Trophoblast cell (in vitro differentiated cells and primary cell): ENCODE data around the gene MBNL3.
A peak's percentile ranks its signal among the peaks of the same experiment; 100 is the strongest.

Experiments used
- DNase-seq, 2 donors: peaks; one replicate each; pipeline ENCODE4 v3.0.0-alpha.2; 2016
- H2AFZ ChIP-seq: 2 replicates; pipeline ENCODE4 v1.6.1; 2013; ENCODE audit warnings: low read length, moderate library complexity, mild to moderate bottlenecking; ENCODE audit not compliant: insufficient read depth, poor library complexity
- H2AK5ac ChIP-seq: 2 replicates; pipeline ENCODE4 v1.6.1; 2013; ENCODE audit warnings: mild to moderate bottlenecking, low read length
- H2BK120ac ChIP-seq: 2 replicates; pipeline ENCODE4 v1.6.1; 2013; ENCODE audit warnings: low read length, mild to moderate bottlenecking, moderate library complexity; ENCODE audit not compliant: insufficient read depth, poor library complexity
- H2BK12ac ChIP-seq: 2 replicates; pipeline ENCODE4 v1.6.1; 2013; ENCODE audit warnings: mild to moderate bottlenecking, low read length, moderate library complexity
- H2BK5ac ChIP-seq: 2 replicates; pipeline ENCODE4 v1.6.1; 2013; ENCODE audit warnings: low read length, low read depth, moderate library complexity, mild to moderate bottlenecking; ENCODE audit not compliant: poor library complexity
- H3K14ac ChIP-seq: 2 replicates; pipeline ENCODE4 v1.6.1; 2013; ENCODE audit warnings: mild to moderate bottlenecking, low read length
- H3K18ac ChIP-seq: 2 replicates; pipeline ENCODE4 v1.6.1; 2013; ENCODE audit warnings: mild to moderate bottlenecking, low read length
- H3K23ac ChIP-seq: 2 replicates; pipeline ENCODE4 v1.6.1; 2013; ENCODE audit warnings: low read length
- H3K27ac ChIP-seq: 2 replicates; pipeline ENCODE4 v1.5.1; 2013; ENCODE audit warnings: low read depth, mild to moderate bottlenecking, inconsistent platforms, low read length, moderate library complexity
- H3K27me3 ChIP-seq: 2 replicates; pipeline ENCODE4 v1.6.1; 2013; ENCODE audit warnings: inconsistent platforms, mild to moderate bottlenecking, low read length, moderate library complexity; ENCODE audit not compliant: insufficient read depth
- H3K36me3 ChIP-seq, 2 experiments: 1 replicate in 1 of 2; 2 replicates in 1 of 2; pipeline ENCODE4 v1.6.1; 2013; ENCODE audit warnings: low read length in 2 of 2, mild to moderate bottlenecking in 2 of 2, moderate library complexity in 1 of 2; ENCODE audit not compliant: insufficient read depth in 2 of 2, control insufficient read depth in 1 of 2
- H3K4ac ChIP-seq: 2 replicates; pipeline ENCODE4 v1.6.1; 2013; ENCODE audit warnings: low read depth, mild to moderate bottlenecking, low read length, moderate library complexity
- H3K4me1 ChIP-seq, 2 experiments: 1 replicate in 1 of 2; 2 replicates in 1 of 2; pipeline ENCODE4 v1.6.1; 2013; ENCODE audit warnings: low read length in 2 of 2, mild to moderate bottlenecking in 2 of 2, moderate library complexity in 1 of 2; ENCODE audit not compliant: insufficient read depth in 2 of 2, control insufficient read depth in 1 of 2
- H3K4me2 ChIP-seq: 2 replicates; pipeline ENCODE4 v1.6.1; 2013; ENCODE audit warnings: inconsistent platforms, mild to moderate bottlenecking, low read length, moderate library complexity
- H3K4me3 ChIP-seq: 2 replicates; pipeline ENCODE4 v1.5.1; 2013; ENCODE audit warnings: mild to moderate bottlenecking, low read depth, low read length, inconsistent platforms
- H3K79me1 ChIP-seq: one replicate; pipeline ENCODE4 v1.6.1; 2013; ENCODE audit warnings: low read length
- H3K79me2 ChIP-seq: 2 replicates; pipeline ENCODE4 v1.6.1; 2013; ENCODE audit warnings: low read length, mild to moderate bottlenecking; ENCODE audit not compliant: control insufficient read depth, insufficient read depth, poor library complexity
- H3K9ac ChIP-seq: 2 replicates; pipeline ENCODE4 v1.6.1; 2013; ENCODE audit warnings: mild to moderate bottlenecking, low read length
- H3K9me3 ChIP-seq: 2 replicates; pipeline ENCODE4 v1.6.1; 2013; ENCODE audit warnings: low read depth, mild to moderate bottlenecking, control low read depth, inconsistent platforms, low read length; ENCODE audit not compliant: insufficient read depth
- H4K12ac ChIP-seq: 2 replicates; pipeline ENCODE4 v1.6.1; 2013; ENCODE audit warnings: low read depth, mild to moderate bottlenecking, low read length, moderate library complexity
- H4K8ac ChIP-seq: 2 replicates; pipeline ENCODE4 v1.6.1; 2013; ENCODE audit warnings: low read depth, mild to moderate bottlenecking, low read length, moderate library complexity
- H4K91ac ChIP-seq: one replicate; pipeline ENCODE4 v1.6.1; 2013; ENCODE audit warnings: low read depth, mild to moderate bottlenecking, low read length, moderate library complexity
- WGBS: extraction: QIAGEN DNeasy Blood & Tissue Kit; methylation state at CpG from one replicate; pipeline ENCODE4 v1.1.7; 2013; ENCODE audit warnings: missing lambda C conversion rate; ENCODE audit not compliant: insufficient read length, insufficient coverage; ENCODE audit errors: extremely low coverage; 5-methylcytosine and 5-hydroxymethylcytosine counted together

Gene MBNL3

DNA sequence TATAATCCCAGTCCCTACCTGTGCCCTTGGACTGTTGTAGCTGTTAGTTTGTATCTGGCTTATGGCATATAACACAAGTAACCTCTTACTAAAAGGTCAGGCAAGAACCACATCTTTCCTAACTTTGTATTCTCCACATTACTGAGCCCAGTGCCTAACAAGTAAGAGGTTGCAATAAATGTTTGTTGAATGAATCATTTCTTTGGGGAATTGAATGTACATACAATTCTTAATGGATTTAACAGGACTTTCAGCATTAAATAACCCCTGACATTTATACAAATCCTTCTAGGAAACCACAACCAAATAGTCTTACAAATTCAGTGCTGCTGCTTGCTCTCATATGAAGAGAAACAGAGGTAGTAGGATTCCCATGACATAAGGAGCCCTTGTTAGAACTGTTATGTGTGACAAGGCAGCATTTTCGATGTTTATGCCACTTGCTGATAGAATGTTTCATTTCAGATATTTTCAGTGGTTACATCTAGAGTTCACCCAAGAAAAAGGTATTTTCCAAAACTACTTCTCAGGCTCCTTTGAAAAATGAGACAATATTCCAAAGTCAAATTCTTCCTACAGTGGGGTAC lies 62.0 kb downstream of the MBNL3 start:
- no peaks in the 10 kb centered on the region for H3K36me3 ChIP-seq

DNA sequence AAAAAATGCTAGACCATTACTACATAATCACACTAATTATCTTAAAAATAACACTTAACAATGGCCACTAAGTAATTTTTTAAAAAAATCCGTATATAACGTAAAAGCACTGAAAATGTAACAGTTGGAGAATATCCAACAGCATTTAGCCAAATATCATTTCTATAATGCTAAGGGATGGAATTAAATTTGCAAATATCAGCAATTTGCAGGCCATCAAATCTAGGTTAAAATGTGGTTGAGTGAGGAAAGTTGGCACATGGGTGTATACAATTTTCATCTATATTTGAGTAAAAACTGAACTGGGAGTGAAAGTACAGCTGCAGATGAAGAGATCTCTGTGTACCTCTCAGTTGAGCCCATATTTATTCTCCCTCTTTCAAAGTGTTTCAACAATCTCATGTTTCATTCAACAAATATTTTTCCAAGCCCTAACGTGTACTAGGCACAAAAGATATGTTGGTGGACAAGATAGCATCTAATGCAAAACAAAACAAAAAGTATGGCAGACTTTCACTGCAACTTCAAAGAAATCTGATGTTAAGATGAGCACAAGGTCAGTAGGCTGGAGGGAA lies 63.0 kb downstream of the MBNL3 start:
- Histone ChIP-seq H3K27ac (no peak overlapping the region), H2BK12ac (no peak overlapping the region), H3K27me3 (no peaks in the 10 kb centered on the region), H2AFZ (no peak overlapping the region), H2BK5ac (no peak overlapping the region), H4K91ac (no peak overlapping the region), H3K4ac (no peak overlapping the region), H3K9ac (no peak overlapping the region), H2BK120ac (no peak overlapping the region), H4K12ac (no peak overlapping the region), H3K23ac (no peak overlapping the region), H3K36me3 (no peaks in the 10 kb centered on the region), H4K8ac (no peak overlapping the region), H3K18ac (no peak overlapping the region), H3K14ac (no peak overlapping the region), H3K4me3 (no peak overlapping the region), H3K79me1 (no peaks in the 10 kb centered on the region), H3K9me3 (no peaks in the 10 kb centered on the region), H3K79me2 (no peaks in the 10 kb centered on the region), H2AK5ac (no peak overlapping the region), H3K4me1 (no peaks in the 10 kb centered on the region), H3K4me2 (no peak overlapping the region)
- DNase-seq = peak in 1 of 2 donors; percentile 69
- no CpG with 5 or more reads among the region's 3 CpGs for WGBS

More for the DNA sequence above, 62.0 kb downstream of the MBNL3 start:
- Histone ChIP-seq H3K18ac (no peak overlapping the region), H3K9ac (no peak overlapping the region), H3K4me3 (no peak overlapping the region), H3K23ac (no peak overlapping the region), H2BK5ac (no peak overlapping the region), H3K79me2 (no peaks in the 10 kb centered on the region), H3K79me1 (no peaks in the 10 kb centered on the region), H2BK12ac (no peak overlapping the region), H2AFZ (no peak overlapping the region), H3K14ac (no peak overlapping the region), H2AK5ac (no peak overlapping the region), H3K27ac (no peak overlapping the region), H3K4ac (no peak overlapping the region), H4K12ac (no peak overlapping the region), H3K4me1 (no peaks in the 10 kb centered on the region), H3K27me3 (no peaks in the 10 kb centered on the region), H3K4me2 (no peak overlapping the region), H3K9me3 (no peaks in the 10 kb centered on the region), H2BK120ac (no peak overlapping the region), H4K91ac (no peak overlapping the region), H4K8ac (no peak overlapping the region)
- peak in 1 of 2 donors; percentile 56 for DNase-seq
- WGBS = no CpG with 5 or more reads among the region's 1 CpG

DNA sequence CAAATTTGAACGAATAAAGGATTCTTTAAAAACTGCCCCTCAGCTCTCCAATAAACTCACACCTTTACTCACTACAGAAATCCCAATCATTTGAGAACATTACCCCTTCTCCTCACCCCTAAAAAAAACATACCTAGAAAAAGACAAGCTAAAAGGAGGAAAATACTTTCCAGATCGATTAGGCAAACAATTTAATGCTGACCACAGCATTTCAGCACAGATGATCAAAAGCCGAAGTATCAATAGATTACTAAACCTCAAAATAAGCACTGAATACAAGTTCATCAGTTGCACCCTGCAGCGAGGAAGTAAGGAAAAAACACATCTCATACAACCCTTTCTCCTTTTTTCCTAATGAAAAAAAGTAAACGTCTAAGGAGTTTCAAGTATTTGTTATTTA lies 65.5 kb downstream of the MBNL3 start:
- Histone ChIP-seq H3K4me2 (no peak overlapping the region), H3K18ac (no peak overlapping the region), H3K79me2 (no peaks in the 10 kb centered on the region), H3K9me3 (no peaks in the 10 kb centered on the region), H2BK5ac (no peak overlapping the region), H3K4me3 (no peak overlapping the region), H3K14ac (no peak overlapping the region), H2BK120ac (no peak overlapping the region), H3K4me1 (no peaks in the 10 kb centered on the region), H4K91ac (no peak overlapping the region), H2AK5ac (no peak overlapping the region), H3K23ac (no peak overlapping the region), H4K8ac (no peak overlapping the region), H2AFZ (no peak overlapping the region), H3K79me1 (no peaks in the 10 kb centered on the region), H3K27me3 (no peaks in the 10 kb centered on the region), H3K36me3 (no peaks in the 10 kb centered on the region), H2BK12ac (no peak overlapping the region), H3K9ac (no peak overlapping the region), H4K12ac (no peak overlapping the region), H3K27ac (no peak overlapping the region), H3K4ac (no peak overlapping the region)
- no peak for DNase-seq
- no CpG with 5 or more reads among the region's 5 CpGs for WGBS

- H2BK5ac ChIP-seq = no peak overlapping the region
Observed at GRCh38 chrX:132415012-132415411, 73.8 kb downstream of the MBNL3 start.

More at GRCh38 chrX:132415012-132415411, 73.8 kb downstream of the MBNL3 start:
- Histone ChIP-seq H3K27ac (no peak overlapping the region), H3K4ac (no peak overlapping the region), H3K23ac (no peak overlapping the region), H3K4me2 (no peak overlapping the region), H3K36me3 (no peaks in the 10 kb centered on the region), H4K91ac (no peak overlapping the region), H2AK5ac (no peak overlapping the region), H2BK12ac (no peak overlapping the region), H3K4me3 (no peak overlapping the region), H3K9ac (no peak overlapping the region), H3K9me3 (no peaks in the 10 kb centered on the region), H3K79me1 (no peaks in the 10 kb centered on the region), H3K14ac (no peak overlapping the region), H3K79me2 (no peaks in the 10 kb centered on the region), H3K18ac (no peak overlapping the region), H2BK120ac (no peak overlapping the region), H3K4me1 (peaks cover 0 to 4% of the 10 kb centered on the region in 2 experiments), H4K12ac (no peak overlapping the region), H2AFZ (no peak overlapping the region), H4K8ac (no peak overlapping the region), H3K27me3 (no peaks in the 10 kb centered on the region)
- no CpG with 5 or more reads among the region's 3 CpGs for WGBS
- peak in 1 of 2 donors; percentile 20 for DNase-seq
